Retinal pigment epithelial cell (primary cell): ENCODE data around the gene SART1.

ENCODE experiments used
- DNase-seq: peaks from one replicate; pipeline ENCODE4 v3.0.0-alpha.2; 2010; ENCODE audit warnings: low read depth
- H3K4me3 ChIP-seq: 2 replicates; pipeline ENCODE4 v1.5.1; 2011; ENCODE audit warnings: mild to moderate bottlenecking, low read length, control low read depth, moderate library complexity
- CTCF ChIP-seq: conservative IDR thresholded peaks from 2 replicates; pipeline ENCODE4 v1.5.1; 2011; ENCODE audit warnings: low read depth, low read length, control low read depth, inconsistent platforms

The SART1 gene

GRCh38 chr11:66014804-66015453, 53.4 kb downstream of the SART1 start:
- H3K4me3 ChIP-seq = no peak overlapping the region
- no peak for DNase-seq
- TF ChIP-seq CTCF = no peak

DNA sequence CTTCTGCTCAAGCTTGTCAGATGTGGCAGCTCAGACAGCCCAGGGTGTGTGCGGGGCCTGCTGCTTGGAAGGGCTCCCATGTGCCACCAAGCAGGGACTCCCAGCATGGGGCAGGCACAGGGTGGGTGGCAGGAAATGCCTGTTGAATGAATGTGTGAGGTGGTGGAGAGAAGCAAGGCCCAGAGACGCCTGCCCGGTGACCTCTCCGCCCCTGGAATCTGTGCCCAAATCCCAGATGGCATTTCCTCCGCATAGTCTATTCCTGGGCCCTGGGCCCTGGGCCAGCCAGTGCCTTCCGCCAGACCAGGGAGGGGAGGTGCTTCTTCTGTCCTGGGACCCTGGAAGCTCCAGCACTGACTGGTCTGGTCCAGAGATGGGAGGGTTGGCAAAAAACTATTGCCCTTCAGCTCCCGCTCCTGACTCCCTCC, 53.9 kb downstream of the SART1 start:
- no peak overlapping the region for H3K4me3 ChIP-seq
- no peak for TF ChIP-seq CTCF
- peak; percentile 27 for DNase-seq

DNA sequence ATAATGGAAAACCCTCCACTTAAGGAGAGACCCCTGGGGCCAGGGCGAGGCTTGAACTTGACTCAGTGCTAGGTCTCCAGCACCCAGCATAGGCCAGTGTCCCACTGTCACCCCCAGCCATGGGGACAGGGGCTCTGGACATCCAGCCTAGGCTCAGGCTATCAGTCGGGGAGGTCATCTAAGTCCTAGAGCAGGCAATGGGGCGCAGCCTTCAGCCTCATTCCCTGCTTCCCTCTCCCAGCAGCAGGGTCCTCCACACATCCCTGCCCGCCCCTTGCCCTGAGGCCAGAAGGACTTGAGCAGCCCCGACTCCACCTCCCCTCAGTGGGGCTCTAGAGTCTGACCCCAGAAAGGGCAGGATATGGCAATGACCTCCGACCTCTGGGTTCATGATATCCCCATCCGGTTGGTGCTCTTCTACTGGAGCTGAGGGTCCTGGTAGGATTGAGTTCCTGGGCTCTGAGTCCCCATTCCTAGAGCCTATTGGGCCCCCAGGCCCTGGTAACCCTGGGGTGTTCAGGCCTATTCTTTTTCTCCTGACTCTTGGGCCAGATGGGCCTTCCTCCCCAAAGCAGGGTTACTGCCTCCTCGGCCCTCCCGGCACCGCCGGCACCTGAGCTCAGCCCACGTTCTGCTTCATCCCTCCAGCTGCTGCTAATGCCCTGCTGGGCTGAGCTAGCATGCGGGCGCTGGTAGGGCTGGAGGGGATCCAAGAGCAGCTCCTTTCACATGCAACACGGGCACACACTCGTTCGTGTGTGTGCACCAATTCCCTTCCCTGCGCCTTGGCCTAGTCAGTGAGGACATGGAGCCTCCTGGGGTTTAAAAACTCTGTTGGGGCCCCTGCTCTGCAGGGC, 54.6 kb downstream of the SART1 start:
- no peak for TF ChIP-seq CTCF
- DNase-seq = no peak
- no peak overlapping the region for H3K4me3 ChIP-seq

DNA sequence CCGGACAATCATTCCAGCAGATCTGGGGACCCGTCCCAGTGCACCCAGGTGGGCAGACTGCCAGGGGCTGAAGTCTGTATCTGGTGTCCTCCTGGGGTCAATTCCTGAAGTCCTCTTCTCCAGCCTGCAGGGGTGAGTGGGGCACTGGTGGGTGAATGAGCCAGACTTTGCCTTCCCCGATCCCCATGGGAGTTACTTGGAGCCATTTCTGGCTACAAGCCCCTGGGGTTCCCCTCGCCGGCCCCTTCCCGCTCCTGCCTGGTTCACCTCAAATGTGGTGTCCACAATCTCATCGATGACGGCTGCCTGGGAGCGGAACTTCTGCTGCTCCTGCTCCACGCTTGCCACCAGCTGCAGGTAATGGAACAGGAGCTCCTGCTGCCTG, 55.3 kb downstream of the SART1 start:
- no peak for DNase-seq
- TF ChIP-seq CTCF = no peak
- no peak overlapping the region for H3K4me3 ChIP-seq

- no peak for DNase-seq
- no peak for TF ChIP-seq CTCF
Observed at GRCh38 chr11:66017321-66017720, 55.8 kb downstream of the SART1 start.

GRCh38 chr11:66020212-66020611, 58.7 kb downstream of the SART1 start:
- no peak for DNase-seq
- no peak for TF ChIP-seq CTCF
- no peak overlapping the region for H3K4me3 ChIP-seq

More at GRCh38 chr11:66017321-66017720, 55.8 kb downstream of the SART1 start:
- H3K4me3 ChIP-seq = no peak overlapping the region
